ENCODE results near the gene IL13RA1.

DNA sequence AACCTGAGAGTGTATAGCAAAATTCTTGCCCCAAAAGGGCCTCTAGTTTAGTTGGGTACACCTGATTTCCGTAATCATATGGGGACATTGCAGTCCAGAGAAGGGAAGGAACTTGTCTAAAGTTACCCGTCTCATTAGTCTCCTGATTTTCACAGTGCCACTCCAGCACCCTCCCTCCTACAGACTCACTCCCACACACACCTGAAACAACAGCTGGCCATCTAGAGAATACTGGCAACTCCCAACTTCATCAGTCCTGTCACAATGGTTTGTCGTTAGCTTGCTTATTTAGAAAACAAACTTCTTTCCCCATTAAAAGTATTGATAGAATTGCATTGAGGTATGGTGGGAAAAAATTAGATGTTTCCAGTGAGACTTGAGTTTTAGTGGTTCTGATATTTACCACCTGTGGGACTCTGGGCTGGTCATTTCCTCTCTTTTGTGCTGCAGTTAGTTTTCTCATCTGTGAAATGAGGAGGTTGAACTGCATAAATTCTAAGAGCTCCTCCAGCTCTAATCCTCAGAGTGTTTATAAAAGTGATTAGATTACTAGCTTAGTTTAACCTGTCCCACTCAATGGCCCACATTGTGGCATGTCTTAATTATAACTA is 1.7 kb downstream of the IL13RA1 start:
- TF ChIP-seq, protein P1, sequence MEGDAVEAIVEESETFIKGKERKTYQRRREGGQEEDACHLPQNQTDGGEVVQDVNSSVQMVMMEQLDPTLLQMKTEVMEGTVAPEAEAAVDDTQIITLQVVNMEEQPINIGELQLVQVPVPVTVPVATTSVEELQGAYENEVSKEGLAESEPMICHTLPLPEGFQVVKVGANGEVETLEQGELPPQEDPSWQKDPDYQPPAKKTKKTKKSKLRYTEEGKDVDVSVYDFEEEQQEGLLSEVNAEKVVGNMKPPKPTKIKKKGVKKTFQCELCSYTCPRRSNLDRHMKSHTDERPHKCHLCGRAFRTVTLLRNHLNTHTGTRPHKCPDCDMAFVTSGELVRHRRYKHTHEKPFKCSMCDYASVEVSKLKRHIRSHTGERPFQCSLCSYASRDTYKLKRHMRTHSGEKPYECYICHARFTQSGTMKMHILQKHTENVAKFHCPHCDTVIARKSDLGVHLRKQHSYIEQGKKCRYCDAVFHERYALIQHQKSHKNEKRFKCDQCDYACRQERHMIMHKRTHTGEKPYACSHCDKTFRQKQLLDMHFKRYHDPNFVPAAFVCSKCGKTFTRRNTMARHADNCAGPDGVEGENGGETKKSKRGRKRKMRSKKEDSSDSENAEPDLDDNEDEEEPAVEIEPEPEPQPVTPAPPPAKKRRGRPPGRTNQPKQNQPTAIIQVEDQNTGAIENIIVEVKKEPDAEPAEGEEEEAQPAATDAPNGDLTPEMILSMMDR (conservative IDR thresholded peaks at IDR 0.05) = no peak
- no peak for TF ChIP-seq ZFX (IDR thresholded peaks at IDR 0.05)

Measured in C4-2B (cell line).